Stimulated activated CD8-positive, alpha-beta memory T cell treated with anti-CD3 and anti-CD28 coated beads, Interleukin-4, amount 100 ng/mL, for 24 hours (primary cell): Measurements from ENCODE around the gene SEMA3E.
"Not testable (repeated sequence)": the region's sequence is repeated elsewhere in the genome, so short reads cannot be mapped to it uniquely, and the experiment has no call there.

ENCODE experiments used
- DNase-seq: peaks from one replicate; pipeline ENCODE4 v3.0.0-alpha.2; 2020; ENCODE audit warnings: low read depth

SEMA3E gene

DNA sequence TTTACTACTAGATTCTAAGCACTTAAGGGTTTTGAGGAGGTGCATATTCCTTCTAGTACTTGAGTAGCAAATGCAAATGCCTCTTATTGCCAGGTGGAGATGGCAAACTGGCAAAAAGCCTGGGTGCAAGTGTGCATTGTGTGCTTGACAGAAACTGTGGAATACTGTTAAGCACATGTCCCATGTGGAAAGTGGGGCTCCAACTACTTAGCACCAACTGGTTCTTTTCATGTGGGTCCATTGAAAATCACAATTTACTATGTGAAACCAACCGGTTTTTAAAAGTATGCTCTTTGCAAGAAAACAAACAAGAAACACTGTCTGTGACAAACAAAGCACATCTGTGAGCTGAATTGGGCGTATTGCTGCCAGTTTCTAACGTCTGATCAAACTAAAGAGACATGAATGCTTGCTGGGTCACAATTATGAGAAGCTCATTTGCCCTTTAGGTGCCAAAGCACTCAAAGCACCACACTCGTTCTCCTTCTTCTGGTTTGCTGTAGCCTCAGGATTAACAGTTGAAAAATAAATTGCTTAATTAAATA, 197.4 kb downstream of the SEMA3E start:
- no peak for DNase-seq

DNA sequence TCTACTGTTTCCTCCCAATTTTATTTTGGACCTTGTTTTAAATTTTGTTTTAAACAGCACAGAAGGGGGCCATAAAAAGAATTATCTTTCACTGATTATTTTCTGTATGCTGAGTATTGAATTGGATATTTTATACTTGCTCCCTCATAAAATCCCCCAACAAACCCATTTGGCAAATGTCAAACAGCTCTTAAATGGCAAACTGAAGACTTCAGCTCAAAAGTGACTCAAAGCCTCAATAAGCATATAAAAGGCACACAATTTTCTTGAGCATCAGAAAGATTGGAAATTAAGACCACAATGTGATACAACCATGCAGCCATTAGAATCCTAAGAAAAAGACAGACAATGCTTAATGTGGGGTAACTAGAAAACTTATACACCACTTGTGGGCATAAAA, 199.2 kb downstream of the SEMA3E start:
- DNase-seq, result no peak

DNA sequence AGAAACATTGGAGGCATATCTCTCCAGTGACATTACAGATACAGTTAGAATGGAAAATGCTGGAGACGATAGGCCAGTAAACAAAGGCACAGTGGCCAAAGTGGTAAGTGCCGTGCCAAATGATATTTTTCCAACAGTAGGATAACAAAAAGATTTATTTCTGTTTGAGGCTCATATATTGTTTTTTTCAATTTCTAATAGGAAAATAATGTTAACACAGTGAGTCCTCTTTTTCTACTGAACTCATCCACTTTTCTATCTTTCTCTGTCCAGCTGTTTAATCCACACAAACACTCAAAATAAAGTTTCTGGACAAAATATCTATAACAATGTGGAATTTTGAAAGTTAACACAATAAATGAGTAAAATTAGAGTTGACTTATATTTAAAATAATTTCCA, 201.3 kb downstream of the SEMA3E start:
- no peak for DNase-seq

DNA sequence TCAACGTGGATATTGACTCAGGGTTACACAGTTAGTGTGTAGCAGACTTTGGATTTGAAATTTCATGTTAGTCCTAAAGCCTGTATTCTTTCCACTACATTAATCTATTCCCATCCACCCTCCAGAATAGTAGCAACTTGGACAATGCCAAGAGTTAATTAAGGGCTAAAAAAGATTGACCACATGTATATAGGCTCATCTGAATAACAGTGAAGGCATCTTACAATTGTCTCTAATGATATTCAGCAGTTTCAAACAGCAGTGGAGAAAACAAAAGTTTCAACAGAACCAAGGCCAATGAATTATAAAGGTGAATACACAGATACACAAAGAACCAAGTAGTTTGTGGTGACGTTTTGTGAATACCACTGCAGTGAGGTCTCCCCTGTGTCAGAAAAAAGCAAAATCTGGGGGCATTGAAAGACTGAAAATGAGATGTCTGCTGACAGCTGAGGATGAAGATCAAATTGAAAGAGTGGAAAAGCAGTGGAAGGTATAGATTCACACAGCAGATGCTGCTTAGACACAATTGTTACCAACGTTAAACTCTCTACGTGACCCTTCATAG, 202.8 kb downstream of the SEMA3E start:
- DNase-seq, result no peak

DNA sequence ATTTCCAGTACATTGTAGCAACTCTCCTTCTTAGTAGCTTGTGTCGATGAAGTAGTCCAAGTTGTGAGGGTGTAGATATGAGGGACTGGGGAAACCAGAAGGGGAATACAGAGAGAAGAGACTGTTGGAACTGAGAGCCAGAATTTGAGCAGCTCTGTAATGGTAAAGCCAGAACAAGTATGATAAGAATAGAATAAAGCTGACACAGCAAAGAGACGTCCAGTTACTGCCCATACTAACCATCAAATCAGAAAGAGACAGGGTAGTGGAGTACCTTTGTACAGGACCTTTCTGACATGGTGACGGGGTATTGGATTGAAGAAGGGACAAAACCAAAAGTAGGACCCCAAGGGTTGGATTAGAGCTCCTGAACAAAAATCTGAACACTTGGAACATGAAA, 206.0 kb downstream of the SEMA3E start:
- no peak for DNase-seq

DNA sequence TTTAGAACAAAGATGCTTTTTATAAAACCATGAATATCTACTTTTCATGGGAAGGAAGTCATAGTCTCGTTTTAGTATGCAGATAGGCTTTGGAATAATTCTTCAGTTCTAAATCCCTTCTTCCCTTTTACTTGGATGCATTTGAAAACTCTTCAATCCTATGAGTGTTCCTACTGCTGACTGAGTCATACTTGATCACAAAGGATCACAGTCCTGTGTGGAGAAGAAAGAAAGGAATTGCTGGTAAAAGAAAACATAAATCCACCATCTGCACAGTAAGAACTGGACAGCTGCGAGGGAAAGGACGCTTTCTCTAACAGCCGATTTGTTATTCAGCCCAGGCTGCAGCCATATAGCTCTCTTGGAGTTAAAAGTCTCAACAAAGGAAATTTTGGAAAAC, 209.9 kb downstream of the SEMA3E start:
- no peak for DNase-seq

DNA sequence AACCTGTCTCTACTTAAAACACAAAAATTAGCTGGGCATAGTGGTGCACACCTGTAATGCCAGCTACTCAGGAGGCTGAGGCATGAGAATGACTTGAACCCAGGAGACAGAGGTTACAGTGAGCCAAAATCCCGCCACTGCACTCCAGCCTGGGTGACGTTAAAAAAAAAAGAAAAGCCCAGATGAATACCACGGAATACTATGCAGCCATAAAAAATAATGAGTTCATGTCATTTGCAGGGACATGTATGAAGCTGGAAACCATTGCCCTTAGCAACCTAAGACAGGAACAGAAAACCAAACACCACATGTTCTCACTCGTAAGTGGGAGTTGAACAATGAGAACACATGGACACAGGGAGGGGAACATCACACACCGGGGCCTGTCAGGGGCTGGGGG, 218.7 kb downstream of the SEMA3E start:
- not testable (repeated sequence) for DNase-seq

DNA sequence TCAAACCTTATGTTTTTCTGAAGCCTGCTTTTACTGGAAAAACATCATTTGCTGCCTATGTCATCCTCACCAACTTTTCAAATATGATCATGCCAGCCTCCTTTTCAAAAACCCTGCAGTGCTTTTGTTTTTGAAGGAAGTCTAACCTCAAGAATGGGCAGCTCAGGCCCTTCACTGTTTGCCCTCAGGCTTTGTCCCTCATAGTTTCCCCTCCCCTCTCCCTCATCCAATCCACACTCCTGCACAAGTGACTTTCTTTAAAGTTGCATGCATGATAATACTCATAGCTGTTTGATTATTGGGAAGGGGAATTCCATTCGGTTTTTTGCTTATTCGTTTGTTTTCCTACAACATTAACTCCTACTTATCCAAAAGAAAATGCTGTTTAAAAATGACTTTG, 219.4 kb downstream of the SEMA3E start:
- no peak for DNase-seq

DNA sequence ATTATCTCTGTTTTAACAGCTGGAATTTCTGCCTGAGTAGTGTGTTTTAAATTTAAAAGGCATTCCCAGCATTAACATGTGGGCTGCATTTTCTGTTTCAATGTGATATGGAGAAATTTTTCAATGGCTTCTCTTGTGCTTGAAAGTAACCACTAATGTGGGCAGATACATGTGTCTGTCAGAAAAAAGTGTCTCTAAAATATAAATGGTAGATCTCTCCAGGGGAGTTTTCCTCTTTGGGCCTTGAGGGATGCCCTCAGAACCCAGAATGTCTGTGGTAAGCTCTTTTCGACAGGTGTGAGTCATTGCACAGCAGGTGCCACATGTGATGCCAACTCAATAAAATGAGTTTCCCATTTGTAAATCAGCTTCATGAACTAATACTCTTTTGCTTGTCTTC, 221.1 kb downstream of the SEMA3E start:
- no peak for DNase-seq

DNA sequence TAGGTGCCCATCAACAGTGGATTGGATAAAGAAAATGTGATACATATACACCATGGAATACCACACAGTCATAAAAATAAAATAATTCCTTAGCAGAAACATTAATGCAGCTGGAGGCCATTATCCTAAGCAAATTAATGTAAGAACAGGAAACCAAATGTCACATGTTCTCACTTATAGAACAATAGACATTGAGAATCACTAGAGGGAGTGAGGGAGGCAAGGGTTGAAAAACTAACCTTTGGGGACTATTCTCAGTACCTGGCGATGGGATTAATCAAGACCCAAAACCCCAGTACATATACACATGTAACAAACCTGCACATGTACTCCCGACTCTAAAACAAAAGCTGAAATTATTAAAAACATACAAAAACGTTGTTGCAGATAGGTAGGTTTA, 222.6 kb downstream of the SEMA3E start:
- no peak for DNase-seq

DNA sequence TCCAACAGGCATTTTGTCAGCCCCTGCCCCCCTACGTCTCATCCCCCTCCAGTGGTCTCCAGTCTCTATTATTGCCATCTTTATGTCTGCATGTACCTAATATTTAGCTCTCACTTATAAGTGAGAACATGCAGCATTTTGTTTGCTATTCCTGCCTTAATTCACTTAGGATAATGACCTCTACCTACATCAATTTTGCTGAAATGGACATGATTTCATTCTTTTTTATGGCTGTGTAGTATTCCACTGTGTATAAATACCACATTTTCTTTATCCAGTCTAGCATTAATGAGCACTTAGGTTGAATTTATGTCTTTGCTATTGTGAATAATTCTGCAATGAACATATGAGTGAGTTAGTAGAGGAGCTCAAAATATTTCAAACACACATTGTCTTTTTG, 229.9 kb downstream of the SEMA3E start:
- no peak for DNase-seq

DNA sequence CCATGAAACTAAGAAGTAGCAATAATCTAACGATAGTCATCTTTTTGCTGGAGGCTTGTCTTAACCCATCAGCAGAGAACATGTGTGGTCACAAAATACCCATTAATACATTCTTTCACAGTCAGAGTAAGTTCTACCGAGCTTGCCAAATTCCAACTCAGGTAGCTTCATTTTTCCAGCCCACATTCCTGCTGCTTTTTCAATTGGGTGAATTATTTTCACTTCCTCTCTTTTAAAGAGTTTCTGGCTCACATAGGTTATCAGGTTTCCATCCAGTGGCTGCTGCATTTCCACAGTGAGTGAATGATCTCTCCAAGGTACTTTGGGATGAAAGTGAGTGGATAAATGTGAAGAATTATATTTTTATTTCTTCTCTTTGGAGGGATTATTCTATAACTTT, 233.1 kb downstream of the SEMA3E start:
- no peak for DNase-seq

DNA sequence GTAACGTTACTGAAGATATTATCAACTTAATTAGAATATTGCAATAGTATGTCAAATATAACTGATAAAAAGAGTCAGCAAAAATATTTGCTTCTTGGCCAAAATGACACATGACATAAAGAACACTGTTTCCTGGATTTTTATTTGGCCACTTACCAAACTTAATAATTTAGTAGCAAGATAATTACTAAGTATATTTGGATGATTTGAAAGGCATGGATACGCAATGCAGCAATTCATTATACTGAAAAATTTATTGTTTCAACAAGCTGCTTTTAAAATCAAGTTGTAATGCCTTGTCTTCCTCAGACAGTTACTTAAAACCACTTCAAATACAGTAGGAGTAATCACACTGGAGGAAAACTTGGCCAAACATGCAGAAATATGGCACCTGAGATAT, 234.0 kb downstream of the SEMA3E start:
- DNase-seq, result no peak

DNA sequence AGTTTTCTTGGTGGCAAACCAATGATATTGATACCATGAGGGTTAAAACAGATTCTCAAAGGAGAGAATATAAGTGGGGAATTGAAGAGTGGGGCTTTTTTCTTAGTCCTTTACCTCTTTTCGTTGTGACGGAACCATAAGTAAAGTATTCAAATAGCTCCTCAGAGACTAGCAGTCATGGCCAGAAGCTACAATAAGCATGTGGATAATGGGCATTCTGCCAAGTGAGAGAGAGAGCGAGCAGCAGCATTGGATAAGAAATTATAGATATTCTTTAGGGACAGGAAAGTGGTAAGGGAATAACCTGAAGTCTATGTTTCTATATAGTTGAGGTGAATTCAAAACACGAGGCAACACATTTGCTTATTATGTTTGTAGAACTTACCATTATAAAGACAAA, 235.1 kb downstream of the SEMA3E start:
- no peak for DNase-seq

DNA sequence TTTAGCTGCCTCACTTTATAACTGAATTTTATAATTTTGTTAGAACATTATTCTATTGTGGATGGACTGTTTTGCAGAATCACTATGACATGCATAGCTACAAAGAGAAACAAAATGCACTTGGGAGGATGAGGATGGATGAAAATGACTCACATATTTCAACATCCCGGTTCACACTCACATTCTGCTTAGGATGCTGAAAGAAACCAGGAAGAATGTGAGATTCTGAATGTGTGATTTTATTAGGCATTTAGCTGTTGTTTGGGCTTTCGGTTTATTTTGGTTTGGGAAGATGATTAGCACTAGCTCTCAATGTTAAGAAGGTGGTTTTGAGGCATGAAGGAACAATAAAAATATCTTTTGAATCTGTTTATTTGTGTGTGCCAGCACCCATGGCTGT, 235.5 kb downstream of the SEMA3E start:
- no peak for DNase-seq

DNA sequence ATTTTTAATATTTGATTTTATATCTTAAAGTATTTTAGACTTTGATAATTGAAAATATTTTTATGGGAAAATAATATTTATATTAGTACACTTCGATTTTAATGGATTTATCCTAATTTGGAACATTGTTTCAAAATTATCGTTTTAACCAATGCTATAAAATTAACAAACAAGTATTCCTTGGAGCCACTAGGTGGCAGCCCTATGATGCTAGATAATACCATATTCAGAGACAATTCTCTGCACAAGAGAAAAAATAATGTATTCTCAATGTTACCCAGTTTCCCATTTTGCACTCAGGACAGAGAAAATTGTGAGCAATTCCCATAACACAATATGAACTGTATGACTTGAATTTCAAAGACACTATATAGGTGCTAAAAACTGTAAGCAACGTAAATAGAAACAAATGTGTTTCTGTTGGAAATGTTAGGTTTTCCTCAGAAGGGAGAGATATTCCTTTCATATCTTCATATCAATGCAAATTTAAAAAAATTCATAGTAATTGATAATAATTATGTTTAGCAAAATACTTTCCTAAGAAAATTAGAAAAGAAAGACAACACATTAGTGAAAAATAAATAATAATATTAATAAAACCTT, 237.8 kb downstream of the SEMA3E start:
- DNase-seq, result no peak

DNA sequence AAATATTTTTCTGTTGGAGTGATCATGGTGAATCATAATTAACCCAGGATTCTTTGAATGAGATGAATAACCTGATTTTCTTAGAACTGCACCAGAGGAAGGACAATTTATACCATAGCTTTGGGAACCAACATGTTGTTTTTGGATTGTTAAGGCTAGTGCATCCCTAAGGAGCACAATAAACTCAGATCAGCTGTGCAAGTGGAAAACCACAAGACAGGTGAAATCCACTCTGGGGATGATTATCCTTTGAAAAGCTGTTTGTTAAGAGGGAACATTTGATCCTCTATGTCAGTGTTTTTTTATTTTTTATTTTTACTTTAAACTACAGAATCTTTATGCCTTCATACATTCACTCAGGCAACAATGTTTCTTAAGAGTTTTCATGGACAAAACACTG, 254.2 kb downstream of the SEMA3E start:
- no peak for DNase-seq

DNA sequence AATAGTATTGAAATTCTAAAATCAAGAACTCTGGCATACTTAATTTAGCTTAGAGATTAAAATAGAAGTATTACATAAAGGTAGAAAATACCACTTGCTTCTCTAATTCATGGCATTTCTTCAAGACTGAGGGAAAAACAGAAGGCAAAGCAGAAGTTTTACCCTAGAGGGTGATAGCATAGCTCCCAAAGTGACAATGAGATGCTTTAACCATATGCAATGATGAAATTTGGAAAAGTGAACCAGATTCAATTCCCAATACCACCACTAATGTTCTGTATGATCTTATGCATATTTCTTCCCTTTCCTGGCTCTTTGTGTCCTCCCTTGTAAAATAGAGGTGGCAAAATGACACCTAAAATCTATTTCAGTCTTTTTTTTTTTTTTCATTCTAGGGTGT, 260.5 kb downstream of the SEMA3E start:
- no peak for DNase-seq

DNA sequence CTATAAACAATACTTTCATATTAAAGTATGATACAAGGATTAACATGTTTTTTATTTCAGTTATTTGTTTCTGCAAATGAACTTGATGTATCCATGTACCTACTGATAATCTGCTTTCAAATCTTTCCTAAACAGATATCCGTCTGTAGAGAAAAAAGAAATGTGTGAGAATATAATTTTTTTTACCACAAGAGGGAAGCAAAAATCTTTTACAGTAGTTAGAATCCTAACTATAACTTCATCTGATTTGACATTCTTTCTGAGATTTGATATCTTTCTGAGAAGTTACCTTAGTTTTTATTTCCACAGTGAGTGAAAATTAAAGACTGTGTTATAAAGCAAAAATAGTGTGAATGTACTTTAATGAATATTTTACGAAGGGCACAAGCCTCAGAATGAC, 282.3 kb downstream of the SEMA3E start:
- no peak for DNase-seq

DNA sequence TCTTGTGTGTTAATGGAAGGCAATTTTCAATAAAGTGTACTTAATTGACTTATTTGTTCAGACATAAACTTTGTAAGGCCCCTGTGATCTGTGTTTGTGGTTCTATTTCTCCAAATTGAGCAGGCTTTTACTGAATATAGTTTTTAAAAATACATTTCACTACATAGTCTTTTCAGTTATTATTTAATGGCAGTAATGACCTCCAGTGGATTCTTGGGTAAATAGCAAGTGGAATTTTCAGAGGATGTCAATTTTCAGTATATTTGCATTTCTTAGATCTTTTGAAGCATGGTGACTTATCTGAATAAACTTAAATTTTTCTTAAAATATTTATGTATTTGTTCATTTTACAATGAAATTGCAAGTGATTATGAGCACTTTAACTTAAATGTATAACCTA, 283.2 kb downstream of the SEMA3E start:
- DNase-seq, result no peak

DNA sequence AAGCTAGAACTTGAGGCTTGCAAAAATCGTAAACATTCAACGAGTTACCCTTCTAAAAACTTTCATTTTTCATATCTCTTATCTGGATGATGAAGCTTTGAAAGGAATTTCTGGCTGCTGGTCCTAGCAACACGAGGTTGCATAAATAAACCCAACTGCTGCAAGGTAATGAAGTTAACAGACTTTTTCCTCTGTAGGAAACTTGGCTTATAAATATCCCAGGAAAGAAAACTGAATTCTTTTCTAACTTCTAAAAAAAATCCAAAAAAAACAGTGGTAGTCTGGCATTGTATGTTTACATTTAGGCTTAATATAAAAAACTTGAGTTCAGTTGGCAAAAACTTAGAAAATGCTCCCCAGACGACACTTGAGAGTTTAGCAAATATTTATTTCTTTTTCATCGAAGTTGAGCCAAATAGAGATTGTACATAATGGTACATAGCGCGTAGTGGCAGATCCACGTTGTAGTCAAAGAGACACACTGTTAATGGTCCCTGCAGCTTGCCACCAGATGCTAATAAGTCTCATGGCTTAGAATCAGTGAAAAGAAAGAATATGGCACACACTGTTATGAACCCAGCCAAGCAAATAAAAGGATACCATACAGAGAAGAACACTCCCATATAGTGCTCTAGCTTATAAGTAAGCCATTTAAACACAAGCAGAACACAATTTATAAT, 285.9 kb downstream of the SEMA3E start:
- no peak for DNase-seq

DNA sequence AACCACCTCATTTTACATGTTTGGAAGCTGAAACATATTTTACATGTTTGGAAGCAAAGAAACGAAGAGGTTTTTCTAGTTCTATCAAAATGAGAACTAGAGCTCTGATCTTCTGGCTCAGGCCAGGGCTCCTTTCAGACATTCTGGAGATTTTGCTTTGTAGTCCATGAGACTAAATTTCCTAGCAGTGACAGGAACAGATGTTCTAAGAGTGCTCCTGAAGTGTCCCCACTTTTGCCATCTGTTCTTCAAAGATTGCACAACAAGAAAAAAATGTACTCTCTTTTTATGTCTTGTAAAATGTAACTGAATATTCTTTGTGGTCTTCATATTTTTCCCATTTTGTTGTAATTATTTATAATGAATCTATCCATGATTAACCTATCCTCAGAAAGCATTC, 289.8 kb downstream of the SEMA3E start:
- DNase-seq, result no peak

DNA sequence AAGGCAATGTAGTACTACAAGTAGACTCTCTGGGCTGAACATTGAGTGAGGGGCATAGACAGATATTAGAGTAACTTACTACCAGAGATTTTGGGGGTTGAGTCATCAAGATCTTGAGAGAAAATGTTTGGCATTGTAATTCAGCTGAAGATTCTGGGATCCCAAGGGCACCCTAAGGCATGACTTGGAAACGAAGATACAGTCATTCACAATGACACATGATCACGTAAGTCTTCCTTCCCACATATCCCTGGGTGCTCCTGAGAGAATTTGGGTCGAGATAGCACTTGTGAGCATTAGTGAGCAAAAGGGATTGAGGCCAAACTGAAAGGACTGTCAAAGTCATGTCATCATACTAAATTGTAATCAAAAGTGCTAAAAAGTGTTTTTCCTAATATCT, 293.8 kb downstream of the SEMA3E start:
- no peak for DNase-seq

DNA sequence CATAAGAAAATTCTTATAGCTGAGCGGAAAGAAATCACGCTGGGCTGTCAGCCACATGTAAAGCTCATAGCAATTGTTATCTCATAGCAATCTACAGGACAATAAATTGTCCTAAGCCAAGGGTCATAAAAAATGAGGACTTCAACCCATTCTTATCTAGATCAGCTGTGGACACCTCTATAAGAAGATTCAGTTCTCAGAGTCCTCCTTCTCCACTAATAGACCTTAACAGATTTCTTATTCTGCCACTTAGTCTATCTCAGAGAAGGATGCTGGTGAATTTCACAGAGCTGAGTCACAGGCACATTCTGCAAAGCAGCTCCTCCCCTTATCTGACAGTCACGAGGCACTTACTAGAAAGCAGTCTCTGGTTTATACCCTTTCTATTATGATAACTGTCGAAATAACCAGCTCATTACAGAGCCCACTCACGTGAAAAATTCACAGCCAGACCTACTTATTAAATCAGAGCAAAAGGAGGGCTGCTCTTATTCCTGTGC, 300.9 kb downstream of the SEMA3E start:
- no peak for DNase-seq
